Neutrophil (primary cell): Measurements from ENCODE around the gene ZNF19.

Experiments used
- H3K27ac ChIP-seq: fragments of 200-600 bp; sonication (generic); 2 replicates; pipeline ENCODE4 v1.5.1; 2016; ENCODE audit warnings: mild to moderate bottlenecking, moderate library complexity
- H3K27me3 ChIP-seq: fragments of 200-600 bp; sonication (generic); 2 replicates; pipeline ENCODE4 v1.6.0; 2016; ENCODE audit warnings: mild to moderate bottlenecking
- H3K36me3 ChIP-seq: fragments of 200-600 bp; sonication (generic); 2 replicates; pipeline ENCODE4 v1.5.1; 2017
- H3K4me1 ChIP-seq, 2 experiments: fragments of 200-600 bp in 1 of 2; sonication (generic) in 1 of 2; 1 replicate in 1 of 2; 2 replicates in 1 of 2; pipeline versions ENCODE4 v1.5.1 to v1.6.1; 2013 to 2016; ENCODE audit warnings: low read depth in 1 of 2, low read length in 1 of 2, mild to moderate bottlenecking in 1 of 2, moderate library complexity in 1 of 2; ENCODE audit not compliant: control insufficient read depth in 1 of 2, insufficient read depth in 1 of 2
- H3K4me3 ChIP-seq, 2 experiments: fragments of 200-600 bp in 1 of 2; sonication (generic) in 1 of 2; 1 replicate in 1 of 2; 2 replicates in 1 of 2; pipeline ENCODE4 v1.5.1; 2013 to 2016; ENCODE audit warnings: low read depth in 1 of 2, low read length in 1 of 2, mild to moderate bottlenecking in 1 of 2, moderate library complexity in 1 of 2
- H3K9me3 ChIP-seq: fragments of 200-600 bp; sonication (generic); 2 replicates; pipeline ENCODE4 v1.5.1; 2016
- CTCF ChIP-seq: fragments of 200-600 bp; sonication (generic); IDR thresholded peaks from 2 replicates; pipeline ENCODE4 v1.5.1; 2016; ENCODE audit warnings: antibody characterized with exemption

Gene ZNF19

GRCh38 chr16:71459510-71459909, 29.6 kb downstream of the ZNF19 start:
- Histone ChIP-seq H3K27ac (no peak overlapping the region), H3K36me3 (no peaks in the 10 kb centered on the region), H3K27me3 (peaks cover 24% of the 10 kb centered on the region), H3K4me1 (peaks cover 7 to 10% of the 10 kb centered on the region in 2 experiments), H3K4me3 (no peak overlapping the region), H3K9me3 (no peaks in the 10 kb centered on the region)
- no peak for TF ChIP-seq CTCF

- H3K27ac ChIP-seq, result no peak overlapping the region
- peaks cover 6 to 7% of the 10 kb centered on the region in 2 experiments for H3K4me1 ChIP-seq
- H3K27me3 ChIP-seq, result peaks cover 4% of the 10 kb centered on the region
- H3K36me3 ChIP-seq, result no peaks in the 10 kb centered on the region
- H3K9me3 ChIP-seq, result peaks cover 2% of the 10 kb centered on the region
- TF ChIP-seq CTCF, result no peak
- H3K4me3 ChIP-seq, result no peak overlapping the region
Measured at GRCh38 chr16:71456801-71457200, 32.3 kb downstream of the ZNF19 start.

GRCh38 chr16:71453036-71453435, 36.1 kb downstream of the ZNF19 start:
- Histone ChIP-seq H3K4me1 (no peaks in the 10 kb centered on the region), H3K36me3 (no peaks in the 10 kb centered on the region), H3K9me3 (peaks cover 20% of the 10 kb centered on the region), H3K27me3 (no peaks in the 10 kb centered on the region), H3K27ac (no peak overlapping the region), H3K4me3 (no peak overlapping the region)
- no peak for TF ChIP-seq CTCF

- Histone ChIP-seq H3K4me3 (no peak overlapping the region), H3K4me1 (no peaks in the 10 kb centered on the region), H3K27ac (no peak overlapping the region), H3K9me3 (peaks cover 33% of the 10 kb centered on the region), H3K36me3 (no peaks in the 10 kb centered on the region), H3K27me3 (no peaks in the 10 kb centered on the region)
- no peak for TF ChIP-seq CTCF
Measured at GRCh38 chr16:71449020-71449419, 40.1 kb downstream of the ZNF19 start.

- Histone ChIP-seq H3K27ac (no peak overlapping the region), H3K9me3 (peaks cover 33% of the 10 kb centered on the region), H3K4me1 (no peaks in the 10 kb centered on the region), H3K4me3 (no peak overlapping the region), H3K27me3 (no peaks in the 10 kb centered on the region), H3K36me3 (no peaks in the 10 kb centered on the region)
- TF ChIP-seq CTCF, result no peak
Measured at GRCh38 chr16:71448274-71448866, 40.8 kb downstream of the ZNF19 start.
